HG02571 (cell line): ENCODE measurements around the gene STXBP4.

Experiments
- ATAC-seq: cut with Tn5 transposase; IDR thresholded peaks from one replicate; pipeline ENCODE4 v1.9.1; 2021; ENCODE audit warnings: mild to moderate bottlenecking, moderate library complexity; ENCODE audit not compliant: unreplicated experiment

STXBP4 gene

GRCh38 chr17:54969658-54970572 lies 1.4 kb downstream of the STXBP4 start:
- ATAC-seq: no peak

- no peak for ATAC-seq
These were observed 2.6 kb downstream of the STXBP4 start for GRCh38 chr17:54971147-54971546.

GRCh38 chr17:54971901-54972300 lies 3.3 kb downstream of the STXBP4 start:
- no peak for ATAC-seq

GRCh38 chr17:54972406-54973138 lies 4.0 kb downstream of the STXBP4 start:
- no peak for ATAC-seq

GRCh38 chr17:54974759-54975158 lies 6.2 kb downstream of the STXBP4 start:
- ATAC-seq: no peak

- no peak for ATAC-seq
These were observed 7.8 kb downstream of the STXBP4 start for GRCh38 chr17:54976316-54976715.

GRCh38 chr17:54977744-54978143 lies 9.2 kb downstream of the STXBP4 start:
- ATAC-seq: no peak

GRCh38 chr17:54979657-54980056 lies 11.1 kb downstream of the STXBP4 start:
- ATAC-seq: no peak

- no peak for ATAC-seq
These were observed 11.8 kb downstream of the STXBP4 start for GRCh38 chr17:54980375-54980774.

- ATAC-seq: no peak
These were observed 13.8 kb downstream of the STXBP4 start for GRCh38 chr17:54982399-54982798.

- no peak for ATAC-seq
These were observed 14.7 kb downstream of the STXBP4 start for GRCh38 chr17:54983260-54983659.

GRCh38 chr17:54985476-54985875 lies 16.9 kb downstream of the STXBP4 start:
- ATAC-seq: no peak

GRCh38 chr17:54990118-54990517 lies 21.6 kb downstream of the STXBP4 start:
- ATAC-seq: no peak

- ATAC-seq: no peak
These were observed 23.0 kb downstream of the STXBP4 start for GRCh38 chr17:54991567-54991966.

GRCh38 chr17:54992797-54993639 lies 24.5 kb downstream of the STXBP4 start:
- ATAC-seq: no peak

- ATAC-seq: no peak
These were observed 27.9 kb downstream of the STXBP4 start for GRCh38 chr17:54996441-54996840.

GRCh38 chr17:55002458-55002857 lies 33.9 kb downstream of the STXBP4 start:
- no peak for ATAC-seq

- no peak for ATAC-seq
These were observed 35.9 kb downstream of the STXBP4 start for GRCh38 chr17:55004484-55004883.

GRCh38 chr17:55005520-55005919 lies 37.0 kb downstream of the STXBP4 start:
- ATAC-seq: no peak

- ATAC-seq: no peak
These were observed 55.1 kb downstream of the STXBP4 start for GRCh38 chr17:55023626-55024025.

- ATAC-seq: peak; percentile 99
These were observed 69.3 kb downstream of the STXBP4 start for GRCh38 chr17:55037828-55038227.
